Glutamatergic neuron (in vitro differentiated cells): ENCODE data around the gene TBC1D19. TPM values are rescaled to one million over a fixed set of nuclear protein-coding genes. Genes with fewer than 3 reads are reported as not detected.

ENCODE experiments used
- DNase-seq: peaks from one replicate; pipeline ENCODE4 v3.0.0; 2022
- H3K27ac Mint-ChIP-seq: one replicate; pipeline ENCODE4 v1.8.0; 2020; ENCODE audit warnings: mild to moderate bottlenecking, mixed read lengths, inconsistent platforms; ENCODE audit not compliant: unreplicated experiment
- H3K27me3 Mint-ChIP-seq: one replicate; pipeline ENCODE4 v1.8.0; 2020; ENCODE audit warnings: mild to moderate bottlenecking, moderate library complexity, mixed read lengths, inconsistent platforms; ENCODE audit not compliant: unreplicated experiment
- H3K36me3 Mint-ChIP-seq: one replicate; pipeline ENCODE4 v1.8.0; 2020; ENCODE audit warnings: mild to moderate bottlenecking, mixed read lengths, inconsistent platforms; ENCODE audit not compliant: unreplicated experiment
- H3K4me1 Mint-ChIP-seq: one replicate; pipeline ENCODE4 v1.8.0; 2020; ENCODE audit warnings: mild to moderate bottlenecking, low read depth, mixed read lengths, inconsistent platforms; ENCODE audit not compliant: unreplicated experiment
- H3K4me3 Mint-ChIP-seq: one replicate; pipeline ENCODE4 v1.8.0; 2020; ENCODE audit warnings: mild to moderate bottlenecking, mixed read lengths, inconsistent platforms; ENCODE audit not compliant: unreplicated experiment
- H3K9me3 Mint-ChIP-seq: one replicate; pipeline ENCODE4 v1.8.0; 2020; ENCODE audit warnings: mild to moderate bottlenecking, moderate library complexity, mixed read lengths, inconsistent platforms; ENCODE audit not compliant: unreplicated experiment
- total RNA-seq: library from RNA; stranded (reverse); fragmentation: NEBNext Ultra II Directional; extraction: Animal tissue kit (Norgen Biotek cat#: 25700); gene quantifications from one replicate; pipeline ENCODE4 v1.2.1, GENCODE V29; 2021; ENCODE audit not compliant: unreplicated experiment
- TF ChIP-seq, protein P1 (sequence below): fragments of 200-600 bp; sonication (generic); IDR thresholded peaks from one replicate; pipeline ENCODE4 v1.5.0; 2021; ENCODE audit not compliant: partially characterized antibody, unreplicated experiment

TBC1D19 gene
- total RNA-seq, 1 donor from 2014 or later = 21.2 TPM

DNA sequence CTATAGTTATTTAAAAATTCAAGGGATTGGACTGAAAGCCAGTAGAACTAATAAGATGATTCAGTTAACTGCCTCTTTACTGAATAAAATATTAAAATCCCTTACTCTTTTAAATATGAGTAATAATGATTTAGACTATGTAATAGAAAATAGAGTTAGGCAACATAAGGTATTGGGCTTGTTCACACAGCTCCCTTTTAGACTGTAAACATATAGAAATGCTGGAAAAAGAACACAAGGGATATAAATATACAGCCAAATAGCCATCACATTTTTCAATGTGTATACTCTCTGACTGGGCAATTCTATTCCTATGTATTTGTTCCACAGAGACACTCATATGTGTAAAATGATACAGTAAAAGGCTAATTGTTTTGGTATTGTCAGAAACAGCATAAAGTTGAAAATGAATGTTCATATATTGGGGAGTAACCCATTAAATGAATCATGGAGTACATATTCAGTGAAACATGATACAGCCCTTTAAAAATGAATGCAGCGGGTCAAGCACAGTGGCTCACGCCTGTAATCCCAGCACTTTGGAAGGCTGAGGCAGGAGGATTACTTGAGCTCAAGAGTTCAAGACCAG, 129.8 kb downstream of the TBC1D19 start:
- H3K36me3 Mint-ChIP-seq = peaks cover 11% of the 10 kb centered on the region
- no peak overlapping the region for H3K27ac Mint-ChIP-seq
- DNase-seq = no peak
- no peaks in the 10 kb centered on the region for H3K4me1 Mint-ChIP-seq
- no peaks in the 10 kb centered on the region for H3K9me3 Mint-ChIP-seq
- peaks cover 2% of the 10 kb centered on the region for H3K27me3 Mint-ChIP-seq
- H3K4me3 Mint-ChIP-seq = no peak overlapping the region
- TF ChIP-seq, protein P1, sequence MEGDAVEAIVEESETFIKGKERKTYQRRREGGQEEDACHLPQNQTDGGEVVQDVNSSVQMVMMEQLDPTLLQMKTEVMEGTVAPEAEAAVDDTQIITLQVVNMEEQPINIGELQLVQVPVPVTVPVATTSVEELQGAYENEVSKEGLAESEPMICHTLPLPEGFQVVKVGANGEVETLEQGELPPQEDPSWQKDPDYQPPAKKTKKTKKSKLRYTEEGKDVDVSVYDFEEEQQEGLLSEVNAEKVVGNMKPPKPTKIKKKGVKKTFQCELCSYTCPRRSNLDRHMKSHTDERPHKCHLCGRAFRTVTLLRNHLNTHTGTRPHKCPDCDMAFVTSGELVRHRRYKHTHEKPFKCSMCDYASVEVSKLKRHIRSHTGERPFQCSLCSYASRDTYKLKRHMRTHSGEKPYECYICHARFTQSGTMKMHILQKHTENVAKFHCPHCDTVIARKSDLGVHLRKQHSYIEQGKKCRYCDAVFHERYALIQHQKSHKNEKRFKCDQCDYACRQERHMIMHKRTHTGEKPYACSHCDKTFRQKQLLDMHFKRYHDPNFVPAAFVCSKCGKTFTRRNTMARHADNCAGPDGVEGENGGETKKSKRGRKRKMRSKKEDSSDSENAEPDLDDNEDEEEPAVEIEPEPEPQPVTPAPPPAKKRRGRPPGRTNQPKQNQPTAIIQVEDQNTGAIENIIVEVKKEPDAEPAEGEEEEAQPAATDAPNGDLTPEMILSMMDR = no peak

DNA sequence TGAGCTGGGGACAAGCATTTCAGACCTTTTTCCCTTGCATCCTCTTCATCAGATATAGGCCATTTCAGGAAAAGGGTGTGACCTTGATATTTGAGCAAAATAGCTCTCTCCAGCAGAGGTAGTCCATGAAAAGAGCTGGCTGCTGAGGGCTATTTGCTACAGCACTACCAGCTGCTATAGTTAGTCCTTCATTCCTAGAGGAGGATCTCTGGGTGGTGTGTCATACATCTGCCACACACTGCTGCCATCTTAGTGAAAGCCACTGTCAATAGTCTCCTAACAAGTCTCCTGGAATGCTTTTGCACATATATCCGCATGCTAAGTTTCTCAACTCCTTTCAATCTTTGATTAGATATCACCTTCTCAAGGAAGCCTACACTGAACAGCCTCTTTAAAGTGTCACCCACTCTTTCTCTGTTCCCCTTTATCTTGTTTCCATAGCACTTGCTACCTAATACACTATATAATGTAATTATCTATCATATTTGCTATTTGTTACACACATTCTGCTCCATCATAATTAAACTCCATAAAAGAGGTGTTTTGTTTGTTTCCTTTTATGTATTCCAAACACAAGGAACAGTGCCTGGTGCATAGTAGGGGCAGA, 131.9 kb downstream of the TBC1D19 start:
- peaks cover 2% of the 10 kb centered on the region for H3K9me3 Mint-ChIP-seq
- no peak for DNase-seq
- H3K4me1 Mint-ChIP-seq = no peaks in the 10 kb centered on the region
- no peaks in the 10 kb centered on the region for H3K27me3 Mint-ChIP-seq
- H3K36me3 Mint-ChIP-seq = peaks cover 4% of the 10 kb centered on the region
- TF ChIP-seq, protein P1 = no peak
- H3K4me3 Mint-ChIP-seq = no peak overlapping the region
- no peak overlapping the region for H3K27ac Mint-ChIP-seq

DNA sequence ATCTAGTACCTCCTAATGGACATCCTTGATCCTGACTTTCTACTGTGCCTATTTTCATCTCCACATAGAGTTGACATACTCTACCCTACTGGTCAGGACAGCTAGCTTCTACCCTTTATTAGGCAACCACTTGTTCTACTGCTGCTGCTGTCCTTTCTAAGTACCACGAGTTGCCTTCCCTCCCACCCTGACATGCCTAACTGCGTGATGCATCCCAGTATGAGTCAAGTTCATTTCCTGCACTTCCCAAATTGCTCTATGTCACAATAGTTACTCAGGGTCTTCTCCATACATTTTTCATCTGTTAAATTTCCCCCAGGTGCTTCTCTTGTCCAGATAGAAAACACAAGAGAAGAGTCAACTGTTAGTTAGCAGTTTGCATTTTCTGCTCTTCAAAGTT, 133.4 kb downstream of the TBC1D19 start:
- no peak for DNase-seq
- Mint-ChIP-seq H3K9me3 (peaks cover 2% of the 10 kb centered on the region), H3K36me3 (peaks cover 4% of the 10 kb centered on the region), H3K27ac (no peak overlapping the region), H3K27me3 (no peaks in the 10 kb centered on the region), H3K4me1 (no peaks in the 10 kb centered on the region), H3K4me3 (no peak overlapping the region)
- TF ChIP-seq, protein P1 = no peak

DNA sequence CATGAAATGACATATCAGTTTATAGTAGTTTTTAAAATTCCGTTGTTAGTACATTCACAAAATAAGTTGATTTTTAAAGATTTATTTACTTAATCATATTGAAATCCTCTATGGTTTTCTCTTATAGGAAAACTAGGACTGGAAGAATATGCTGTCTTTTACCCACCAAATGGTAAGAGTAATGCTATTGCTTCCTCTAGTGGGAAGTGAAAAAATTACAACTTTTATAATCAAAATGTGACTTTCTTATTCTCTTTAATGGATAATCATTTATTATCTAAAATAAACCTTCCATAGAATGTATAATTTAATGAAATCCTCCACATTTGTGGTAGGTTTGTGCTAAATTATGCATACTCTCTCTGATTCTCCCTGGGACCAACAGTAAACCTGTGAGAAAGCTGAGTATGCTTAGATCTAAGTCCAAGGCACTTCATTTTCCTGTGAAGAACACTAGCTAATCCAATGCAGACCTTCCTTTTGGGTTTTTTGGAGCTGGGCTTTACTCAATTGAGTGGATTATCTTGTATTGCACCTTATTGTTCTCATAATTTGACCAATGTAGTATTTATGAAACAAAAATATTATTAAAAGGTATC, 136.2 kb downstream of the TBC1D19 start:
- peaks cover 5% of the 10 kb centered on the region for H3K9me3 Mint-ChIP-seq
- DNase-seq = no peak
- no peak overlapping the region for H3K27ac Mint-ChIP-seq
- no peaks in the 10 kb centered on the region for H3K4me1 Mint-ChIP-seq
- no peaks in the 10 kb centered on the region for H3K27me3 Mint-ChIP-seq
- H3K4me3 Mint-ChIP-seq = no peak overlapping the region
- TF ChIP-seq, protein P1 = peak; percentile 45
- peaks cover 4% of the 10 kb centered on the region for H3K36me3 Mint-ChIP-seq

DNA sequence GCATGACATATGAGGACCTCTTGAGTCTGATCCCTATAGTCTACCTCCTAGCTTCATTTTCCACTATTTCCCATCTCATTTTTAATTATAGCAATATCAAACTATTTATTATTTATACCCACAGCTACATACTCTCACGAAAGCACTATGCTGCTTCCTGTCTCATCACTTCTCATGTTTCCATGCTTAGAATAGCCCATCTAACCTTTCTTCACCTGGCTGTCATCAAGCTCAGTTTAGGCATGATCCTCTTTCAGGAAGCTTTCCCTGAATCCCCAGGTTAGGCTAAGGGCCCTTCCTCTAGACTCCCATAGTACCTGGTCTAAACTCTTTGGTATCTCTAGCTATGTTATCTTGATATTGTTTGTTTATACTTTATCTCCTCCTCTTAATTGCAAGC, 137.8 kb downstream of the TBC1D19 start:
- peaks cover 5% of the 10 kb centered on the region for H3K9me3 Mint-ChIP-seq
- H3K4me1 Mint-ChIP-seq = no peaks in the 10 kb centered on the region
- H3K4me3 Mint-ChIP-seq = no peak overlapping the region
- TF ChIP-seq, protein P1 = no peak
- peaks cover 4% of the 10 kb centered on the region for H3K36me3 Mint-ChIP-seq
- H3K27me3 Mint-ChIP-seq = no peaks in the 10 kb centered on the region
- H3K27ac Mint-ChIP-seq = no peak overlapping the region
- no peak for DNase-seq
